Activated T-cell treated with anti-CD3 and anti-CD28 coated beads, Interleukin-2, amount 50 U/mL, for 72 hours (primary cell): ENCODE data around the gene MED25. TPM values are rescaled to one million over a fixed set of nuclear protein-coding genes. Genes with fewer than 3 reads are reported as not detected.

ENCODE experiments used
- ATAC-seq, 2 donors: fragments of 150-1000 bp; cut with Tn5 transposase; replicated peaks in 1 of 2; 2 replicates each; pipeline ENCODE4 v1.10.0; 2021; ENCODE audit warnings: moderate library complexity in 2 of 2, mild to moderate bottlenecking in 1 of 2
- DNase-seq, 2 donors: peaks; one replicate each; pipeline ENCODE4 v3.0.0; 2021 to 2022; ENCODE audit warnings: mixed read lengths in 1 of 2
- H3K27ac Mint-ChIP-seq: one replicate; pipeline ENCODE4 v1.8.0; 2022; ENCODE audit warnings: mild to moderate bottlenecking, moderate library complexity, mixed read lengths
- H3K27me3 Mint-ChIP-seq: one replicate; pipeline ENCODE4 v1.8.0; 2022; ENCODE audit warnings: low read depth, mixed read lengths
- H3K36me3 Mint-ChIP-seq, 2 donors: one replicate each; pipeline ENCODE4 v1.8.0; 2022; ENCODE audit warnings: mixed read lengths in 2 of 2, mild to moderate bottlenecking in 1 of 2; ENCODE audit not compliant: insufficient read depth in 2 of 2
- H3K4me1 Mint-ChIP-seq: one replicate; pipeline ENCODE4 v1.8.0; 2022; ENCODE audit warnings: low read depth, mixed read lengths
- H3K4me3 Mint-ChIP-seq, 2 donors: one replicate each; pipeline ENCODE4 v1.8.0; 2022; ENCODE audit warnings: mild to moderate bottlenecking in 2 of 2, mixed read lengths in 2 of 2, moderate library complexity in 2 of 2
- H3K9me3 Mint-ChIP-seq, 2 donors: one replicate each; pipeline ENCODE4 v1.8.0; 2022; ENCODE audit warnings: mixed read lengths in 2 of 2
- total RNA-seq, 2 donors: library from RNA; stranded (reverse); gene quantifications; one replicate each; pipeline ENCODE4 v1.2.3, GENCODE V29; 2022

MED25 gene
- total RNA-seq, 2 donors from 2014 or later: 47.0 to 50.2 TPM

- H3K36me3 Mint-ChIP-seq: peaks cover 9 to 16% of the 10 kb centered on the region in 2 donors
- peaks cover 8% of the 10 kb centered on the region for H3K4me1 Mint-ChIP-seq
- H3K4me3 Mint-ChIP-seq: no peak overlapping the region
- no peak overlapping the region for H3K27ac Mint-ChIP-seq
- no peaks in the 10 kb centered on the region for H3K9me3 Mint-ChIP-seq
- DNase-seq: no peak
- ATAC-seq: no peak
- H3K27me3 Mint-ChIP-seq: no peaks in the 10 kb centered on the region
Measured at GRCh38 chr19:49786376-49786820, 31.7 kb upstream of the MED25 start.

DNA sequence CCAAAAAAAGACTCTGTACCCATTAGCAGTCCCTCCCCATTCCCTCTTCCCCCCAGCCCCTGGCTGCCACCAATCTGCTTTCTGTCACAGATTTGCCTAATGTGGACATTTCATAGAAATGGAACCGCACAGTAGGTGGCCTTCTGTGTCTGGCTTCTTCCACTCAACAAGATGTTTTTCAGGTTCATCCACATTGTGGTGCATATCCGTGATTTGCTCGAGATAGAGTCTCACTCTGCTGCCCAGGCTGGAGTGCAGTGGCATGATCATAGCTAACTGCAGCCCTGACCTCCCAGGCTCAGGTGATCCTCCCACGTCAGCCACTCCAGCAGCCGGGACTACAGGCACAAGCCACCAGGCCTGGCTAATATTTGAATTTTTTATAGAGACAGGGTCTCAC, 30.3 kb upstream of the MED25 start:
- peaks cover 8% of the 10 kb centered on the region for H3K4me1 Mint-ChIP-seq
- peaks cover 9 to 15% of the 10 kb centered on the region in 2 donors for H3K36me3 Mint-ChIP-seq
- H3K9me3 Mint-ChIP-seq: no peaks in the 10 kb centered on the region
- no peak overlapping the region for H3K27ac Mint-ChIP-seq
- DNase-seq: no peak
- ATAC-seq: no peak
- no peaks in the 10 kb centered on the region for H3K27me3 Mint-ChIP-seq
- no peak overlapping the region for H3K4me3 Mint-ChIP-seq

DNA sequence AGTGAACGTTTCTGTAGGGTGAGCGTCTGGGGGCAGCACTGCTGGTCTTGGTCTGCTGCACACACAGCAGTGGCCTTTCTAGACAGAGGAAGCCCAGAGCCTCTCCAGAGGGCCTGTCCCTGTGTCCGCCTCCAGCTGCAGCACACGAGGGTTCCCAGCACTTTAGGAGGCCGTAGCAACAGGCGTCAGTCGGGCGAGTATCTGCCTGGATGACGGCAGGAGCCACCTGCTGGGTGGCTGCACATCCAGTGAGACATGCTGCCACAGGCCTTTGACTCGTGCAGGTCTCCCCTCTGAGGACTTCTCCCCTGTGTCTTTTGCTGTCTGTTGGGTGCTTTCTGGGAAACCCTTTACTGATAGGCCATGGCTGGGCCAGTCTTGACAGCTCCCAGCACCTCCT, 29.2 kb upstream of the MED25 start:
- Mint-ChIP-seq H3K27ac (no peak overlapping the region), H3K4me3 (no peak overlapping the region), H3K9me3 (no peaks in the 10 kb centered on the region), H3K27me3 (no peaks in the 10 kb centered on the region), H3K4me1 (peaks cover 14% of the 10 kb centered on the region), H3K36me3 (peaks cover 7 to 8% of the 10 kb centered on the region in 2 donors)
- ATAC-seq: no peak
- no peak for DNase-seq

DNA sequence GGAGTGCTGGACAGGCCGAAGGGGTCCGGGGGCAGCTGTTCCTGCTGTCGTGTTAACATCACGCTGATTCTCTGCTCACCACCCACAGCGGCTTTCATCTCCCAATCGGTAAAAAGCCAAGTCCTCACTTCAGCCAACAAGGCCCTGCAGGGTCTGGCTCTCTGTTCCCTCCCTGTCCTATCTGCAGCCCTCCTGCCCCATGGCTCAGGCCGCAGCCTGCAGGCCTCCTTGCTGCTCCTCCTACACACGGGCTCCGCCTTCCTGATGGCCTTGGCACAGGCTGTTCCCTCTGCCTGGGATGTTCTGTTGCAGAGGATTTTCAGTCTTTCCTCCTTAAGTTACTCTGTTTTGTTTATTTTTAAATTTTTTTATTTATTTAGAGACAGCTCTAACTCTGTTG, 27.2 kb upstream of the MED25 start:
- ATAC-seq: no peak
- no peaks in the 10 kb centered on the region for H3K9me3 Mint-ChIP-seq
- no peaks in the 10 kb centered on the region for H3K27me3 Mint-ChIP-seq
- no peak for DNase-seq
- H3K4me1 Mint-ChIP-seq: peaks cover 14% of the 10 kb centered on the region
- peaks cover 2 to 3% of the 10 kb centered on the region in 2 donors for H3K36me3 Mint-ChIP-seq
- no peak overlapping the region for H3K4me3 Mint-ChIP-seq
- H3K27ac Mint-ChIP-seq: no peak overlapping the region

- no peak overlapping the region for H3K27ac Mint-ChIP-seq
- ATAC-seq (no peak), DNase-seq (no peak)
- no peaks in the 10 kb centered on the region for H3K9me3 Mint-ChIP-seq
- H3K4me3 Mint-ChIP-seq: no peak overlapping the region
- H3K4me1 Mint-ChIP-seq: peaks cover 6% of the 10 kb centered on the region
- no peaks in the 10 kb centered on the region for H3K27me3 Mint-ChIP-seq
- peaks cover 3 to 5% of the 10 kb centered on the region in 2 donors for H3K36me3 Mint-ChIP-seq
Measured at GRCh38 chr19:49791776-49792445, 26.2 kb upstream of the MED25 start.

DNA sequence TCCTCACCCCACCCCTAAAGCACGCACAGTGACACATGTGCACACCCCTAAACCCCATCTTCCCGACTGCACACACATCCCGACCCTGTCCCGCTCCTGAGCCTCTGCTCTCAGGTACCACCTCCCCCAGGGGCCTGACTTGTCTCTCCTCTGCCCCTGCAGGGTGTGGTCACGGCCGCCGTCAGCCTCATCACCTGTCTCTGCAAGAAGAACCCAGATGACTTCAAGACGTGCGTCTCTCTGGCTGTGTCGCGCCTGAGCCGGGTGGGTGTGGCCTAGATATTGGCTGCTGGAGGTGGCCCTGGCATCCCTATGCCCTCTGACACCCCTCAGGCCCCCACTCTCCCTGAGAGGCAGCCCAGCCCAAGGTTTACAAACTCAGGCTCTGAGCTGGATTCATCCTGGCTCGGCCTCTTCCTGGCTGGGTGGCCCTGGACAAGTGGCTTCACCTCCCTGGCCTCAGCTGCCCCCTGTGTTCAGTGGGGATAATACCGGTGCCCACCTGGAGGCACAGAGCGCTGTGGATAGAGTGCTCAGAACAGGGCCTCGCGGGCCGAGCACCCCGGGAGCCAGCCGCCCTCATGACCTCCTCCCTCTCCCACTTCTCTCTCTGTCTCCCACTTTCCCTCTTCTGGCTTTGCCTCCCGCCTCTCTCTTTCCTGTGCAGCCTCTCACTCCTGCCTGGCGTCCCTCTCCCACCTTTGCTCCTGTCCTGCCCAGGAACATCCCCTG, 25.1 kb upstream of the MED25 start:
- H3K27me3 Mint-ChIP-seq: no peaks in the 10 kb centered on the region
- H3K9me3 Mint-ChIP-seq: no peaks in the 10 kb centered on the region
- DNase-seq (no peak), ATAC-seq (no peak)
- H3K4me1 Mint-ChIP-seq: peaks cover 6% of the 10 kb centered on the region
- no peak overlapping the region for H3K27ac Mint-ChIP-seq
- H3K36me3 Mint-ChIP-seq: peaks cover 3 to 5% of the 10 kb centered on the region in 2 donors
- no peak overlapping the region for H3K4me3 Mint-ChIP-seq

DNA sequence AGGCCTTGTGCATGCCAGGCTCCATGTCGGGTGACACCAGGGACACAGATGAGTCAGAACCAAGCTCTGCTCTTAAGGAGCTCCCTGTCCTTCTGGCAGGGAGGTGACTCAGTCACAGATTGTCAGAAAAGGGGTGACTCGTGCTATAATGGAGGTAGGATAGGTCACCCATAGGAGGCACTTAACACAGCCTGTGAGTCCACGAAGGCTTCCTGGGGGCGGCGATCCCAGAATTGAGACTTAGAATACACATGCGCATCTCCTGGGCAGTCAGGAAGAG, 24.6 kb upstream of the MED25 start:
- H3K27me3 Mint-ChIP-seq: no peaks in the 10 kb centered on the region
- no peak overlapping the region for H3K27ac Mint-ChIP-seq
- no peaks in the 10 kb centered on the region for H3K9me3 Mint-ChIP-seq
- peaks cover 0 to 5% of the 10 kb centered on the region in 2 donors for H3K36me3 Mint-ChIP-seq
- peak in 1 of 2 donors; percentile 36 for DNase-seq
- peak; percentile 89 to 94 for ATAC-seq
- H3K4me1 Mint-ChIP-seq: peaks cover 6% of the 10 kb centered on the region
- H3K4me3 Mint-ChIP-seq: no peak overlapping the region

DNA sequence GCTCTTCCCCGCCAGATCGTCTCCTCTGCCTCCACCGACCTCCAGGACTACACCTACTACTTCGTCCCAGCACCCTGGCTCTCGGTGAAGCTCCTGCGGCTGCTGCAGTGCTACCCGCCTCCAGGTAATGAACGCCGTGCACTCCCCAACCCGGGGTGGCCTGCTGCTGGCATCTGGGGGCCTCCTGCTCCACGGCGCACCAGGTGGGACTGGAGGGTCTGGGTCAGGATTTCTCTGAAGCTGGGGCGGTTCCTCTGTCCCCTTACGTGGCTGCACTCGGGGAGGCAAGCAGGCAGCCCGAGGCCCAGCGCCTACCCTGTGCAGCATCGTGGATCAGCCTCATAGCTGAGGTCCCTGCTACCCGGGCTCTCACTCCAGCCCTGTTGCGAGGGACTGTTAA, 22.5 kb upstream of the MED25 start:
- no peak for DNase-seq
- Mint-ChIP-seq H3K36me3 (peaks cover 3% of the 10 kb centered on the region in 2 donors), H3K27ac (no peak overlapping the region), H3K4me1 (peaks cover 6% of the 10 kb centered on the region), H3K4me3 (no peak overlapping the region), H3K9me3 (no peaks in the 10 kb centered on the region), H3K27me3 (no peaks in the 10 kb centered on the region)
- no peak for ATAC-seq

- no peak overlapping the region for H3K27ac Mint-ChIP-seq
- ATAC-seq (no peak), DNase-seq (no peak)
- H3K4me3 Mint-ChIP-seq: no peak overlapping the region
- H3K36me3 Mint-ChIP-seq: peaks cover 3 to 4% of the 10 kb centered on the region in 2 donors
- H3K27me3 Mint-ChIP-seq: no peaks in the 10 kb centered on the region
- peaks cover under 1% of the 10 kb centered on the region for H3K4me1 Mint-ChIP-seq
- no peaks in the 10 kb centered on the region for H3K9me3 Mint-ChIP-seq
Measured at GRCh38 chr19:49798574-49798973, 19.5 kb upstream of the MED25 start.

DNA sequence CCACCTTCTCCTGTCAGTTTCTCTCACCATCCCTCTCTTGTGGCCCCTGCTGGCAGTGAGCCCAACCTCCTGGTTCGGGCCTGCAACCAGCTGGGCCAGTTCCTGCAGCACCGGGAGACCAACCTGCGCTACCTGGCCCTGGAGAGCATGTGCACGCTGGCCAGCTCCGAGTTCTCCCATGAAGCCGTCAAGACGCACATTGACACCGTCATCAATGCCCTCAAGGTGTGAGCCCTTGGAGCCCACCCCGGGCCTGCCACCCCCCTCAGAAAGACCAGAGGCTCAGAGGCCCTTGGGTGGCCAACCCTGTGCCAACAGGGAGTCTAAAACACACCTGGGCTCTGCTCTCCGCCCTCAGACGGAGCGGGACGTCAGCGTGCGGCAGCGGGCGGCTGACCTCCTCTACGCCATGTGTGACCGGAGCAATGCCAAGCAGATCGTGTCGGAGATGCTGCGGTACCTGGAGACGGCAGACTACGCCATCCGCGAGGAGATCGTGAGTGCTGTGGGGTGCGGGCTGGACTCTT, 18.8 kb upstream of the MED25 start:
- no peaks in the 10 kb centered on the region for H3K4me1 Mint-ChIP-seq

DNA sequence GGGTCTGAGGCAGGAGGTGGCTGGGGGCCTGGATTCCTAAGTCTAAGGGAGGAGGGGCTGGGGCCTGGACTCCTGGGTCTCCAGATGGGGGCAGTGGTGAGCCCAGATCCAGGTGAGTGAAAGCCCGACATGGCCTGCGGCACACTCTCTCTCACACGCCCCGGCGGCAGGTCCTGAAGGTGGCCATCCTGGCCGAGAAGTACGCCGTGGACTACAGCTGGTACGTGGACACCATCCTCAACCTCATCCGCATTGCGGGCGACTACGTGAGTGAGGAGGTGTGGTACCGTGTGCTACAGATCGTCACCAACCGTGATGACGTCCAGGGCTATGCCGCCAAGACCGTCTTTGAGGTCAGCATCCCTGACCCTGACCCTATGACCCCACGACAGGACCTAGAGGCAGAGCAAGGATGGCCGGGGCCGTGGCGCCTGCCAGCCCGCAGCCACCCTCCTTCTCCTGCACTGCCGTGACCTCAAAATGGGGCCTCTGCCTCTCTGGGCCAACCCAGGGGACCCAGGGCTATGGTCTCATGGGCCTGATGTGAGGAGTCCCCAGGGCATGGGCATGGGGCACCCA, 18.2 kb upstream of the MED25 start:
- Mint-ChIP-seq H3K4me1 (no peaks in the 10 kb centered on the region), H3K27ac (no peak overlapping the region), H3K9me3 (no peaks in the 10 kb centered on the region), H3K36me3 (peaks cover 3 to 7% of the 10 kb centered on the region in 2 donors), H3K27me3 (no peaks in the 10 kb centered on the region), H3K4me3 (no peak overlapping the region)
- ATAC-seq: no peak
- no peak for DNase-seq

More for the DNA sequence above, 18.8 kb upstream of the MED25 start:
- no peaks in the 10 kb centered on the region for H3K27me3 Mint-ChIP-seq
- no peaks in the 10 kb centered on the region for H3K9me3 Mint-ChIP-seq
- no peak overlapping the region for H3K4me3 Mint-ChIP-seq
- no peak for ATAC-seq
- no peak overlapping the region for H3K27ac Mint-ChIP-seq
- peaks cover 3 to 5% of the 10 kb centered on the region in 2 donors for H3K36me3 Mint-ChIP-seq
- no peak for DNase-seq

GRCh38 chr19:49800771-49801170, 17.3 kb upstream of the MED25 start:
- no peaks in the 10 kb centered on the region for H3K9me3 Mint-ChIP-seq

DNA sequence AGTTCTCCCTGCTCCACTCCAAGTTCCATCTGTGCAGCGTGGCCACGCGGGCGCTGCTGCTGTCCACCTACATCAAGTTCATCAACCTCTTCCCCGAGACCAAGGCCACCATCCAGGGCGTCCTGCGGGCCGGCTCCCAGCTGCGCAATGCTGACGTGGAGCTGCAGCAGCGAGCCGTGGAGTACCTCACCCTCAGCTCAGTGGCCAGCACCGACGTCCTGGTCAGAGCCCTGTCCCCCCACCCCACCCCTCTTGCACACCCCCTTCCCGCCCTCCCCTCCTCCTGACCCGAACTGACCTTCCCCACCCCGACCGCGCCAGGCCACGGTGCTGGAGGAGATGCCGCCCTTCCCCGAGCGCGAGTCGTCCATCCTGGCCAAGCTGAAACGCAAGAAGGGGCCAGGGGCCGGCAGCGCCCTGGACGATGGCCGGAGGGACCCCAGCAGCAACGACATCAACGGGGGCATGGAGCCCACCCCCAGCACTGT, 16.6 kb upstream of the MED25 start:
- Mint-ChIP-seq H3K4me1 (peaks cover 4% of the 10 kb centered on the region), H3K27me3 (no peaks in the 10 kb centered on the region), H3K4me3 (no peak overlapping the region), H3K9me3 (no peaks in the 10 kb centered on the region), H3K36me3 (peaks cover 6 to 9% of the 10 kb centered on the region in 2 donors), H3K27ac (no peak overlapping the region)
- ATAC-seq: no peak
- no peak for DNase-seq

More at GRCh38 chr19:49800771-49801170, 17.3 kb upstream of the MED25 start:
- H3K27me3 Mint-ChIP-seq: no peaks in the 10 kb centered on the region
- no peaks in the 10 kb centered on the region for H3K4me1 Mint-ChIP-seq
- ATAC-seq (no peak), DNase-seq (no peak)
- H3K27ac Mint-ChIP-seq: no peak overlapping the region
- peaks cover 3 to 7% of the 10 kb centered on the region in 2 donors for H3K36me3 Mint-ChIP-seq
- no peak overlapping the region for H3K4me3 Mint-ChIP-seq
